Naive thymus-derived CD8-positive, alpha-beta T cell (primary cell): ENCODE results near the gene MUTYH. TPM values are rescaled to one million over a fixed set of nuclear protein-coding genes. Genes with fewer than 3 reads are reported as not detected.
A peak's percentile ranks its signal among the peaks of the same experiment; 100 is the strongest.

Experiments used
- ATAC-seq, 2 donors: fragments of 150-1000 bp; cut with Tn5 transposase in 1 of 2; sonication (Bioruptor Pico), chemical (Tn5 transposase) in 1 of 2; 1 replicate in 1 of 2; 2 replicates in 1 of 2; pipeline ENCODE4 v1.10.0; 2021; ENCODE audit warnings: mild to moderate bottlenecking in 2 of 2, moderate library complexity in 2 of 2
- POLR2A ChIA-PET: fragments of 350-600 bp; sonication (Branson Sonifier 250); formaldehyde crosslinking; loops from one replicate; lab custom pipeline; 2021; ENCODE audit warnings: antibody characterized with exemption; lab: Charles Lee
- DNase-seq, 10 donors: peaks; one replicate each; pipeline versions ENCODE4 v3.0.0 to v3.0.0-alpha.2; 2020 to 2022
- H3K27ac Mint-ChIP-seq, 10 donors: one replicate each; pipeline ENCODE4 v1.8.0; 2020 to 2022; ENCODE audit warnings: mild to moderate bottlenecking in 10 of 10, mixed read lengths in 10 of 10, moderate library complexity in 4 of 10, inconsistent platforms in 1 of 10
- H3K27me3 Mint-ChIP-seq, 5 donors: one replicate each; pipeline ENCODE4 v1.8.0; 2021 to 2022; ENCODE audit warnings: mixed read lengths in 5 of 5
- H3K36me3 Mint-ChIP-seq, 3 donors: one replicate each; pipeline ENCODE4 v1.8.0; 2020 to 2022; ENCODE audit warnings: mixed read lengths in 3 of 3, mild to moderate bottlenecking in 2 of 3, inconsistent platforms in 1 of 3
- H3K4me1 Mint-ChIP-seq, 4 donors: one replicate each; pipeline ENCODE4 v1.8.0; 2021 to 2022; ENCODE audit warnings: mixed read lengths in 4 of 4
- H3K4me3 Mint-ChIP-seq, 10 donors: one replicate each; pipeline ENCODE4 v1.8.0; 2020 to 2022; ENCODE audit warnings: mild to moderate bottlenecking in 10 of 10, mixed read lengths in 10 of 10, moderate library complexity in 6 of 10, inconsistent platforms in 1 of 10
- H3K9me3 Mint-ChIP-seq, 9 donors: one replicate each; pipeline ENCODE4 v1.8.0; 2020 to 2022; ENCODE audit warnings: mixed read lengths in 9 of 9, mild to moderate bottlenecking in 3 of 9, inconsistent platforms in 1 of 9, moderate library complexity in 1 of 9
- polyA plus RNA-seq, 3 donors: library from polyadenylated mRNA; unstranded; fragments of 300-500 nt; fragmentation: Illumina TruSeq; gene quantifications; one replicate each; pipeline ENCODE4 v1.2.3, GENCODE V29; 2021
- total RNA-seq, 8 experiments: library from RNA in 2 of 8; stranded (reverse) in 2 of 8; gene quantifications; one replicate each; pipeline ENCODE4 v1.2.3 and lab custom pipeline; 2021 to 2026

MUTYH gene
- total and polyA plus RNA-seq, 5 experiments from 2014 or later, result 21.8 to 79.7 (median 24.7) TPM

DNA sequence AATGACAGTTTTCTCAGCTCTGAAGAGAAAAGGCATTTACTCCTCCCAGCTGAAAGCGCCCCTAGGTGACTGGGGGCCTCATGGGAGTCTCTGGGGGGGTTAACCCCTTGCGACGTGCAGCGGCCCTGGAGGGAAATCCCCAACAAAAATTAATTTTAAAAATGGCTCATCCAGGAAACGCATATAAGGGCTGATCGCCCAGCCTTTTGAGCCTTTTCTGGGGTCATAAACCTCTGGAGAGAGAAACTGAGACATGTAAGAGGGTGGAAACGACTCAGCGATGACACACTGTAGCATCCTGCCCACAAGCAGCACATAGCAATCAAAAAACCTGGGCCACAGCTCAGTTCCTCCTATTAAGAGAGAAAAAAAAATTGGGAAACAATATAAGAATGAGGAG is 33.9 kb downstream of the MUTYH start:
- Mint-ChIP-seq H3K9me3 (no peaks in the 10 kb centered on the region), H3K27me3 (peaks cover 0 to 1% (median 0%) of the 10 kb centered on the region in 5 donors), H3K36me3 (no peaks in the 10 kb centered on the region), H3K4me3 (peak overlapping the region in 3 of 10 donors; percentile 50 to 59 (median 58)), H3K4me1 (peaks cover 5 to 33% (median 20%) of the 10 kb centered on the region in 4 donors), H3K27ac (peak overlapping the region in 7 of 10 donors; percentile 56 to 91 (median 71))
- no peak for DNase-seq
- ATAC-seq, result no peak
- POLR2A ChIA-PET, result interaction anchor here (0.7 to 4.8 kb wide), 3 partner anchors 17 to 575 kb away, joined by 3 to 85 read pairs (median 3); partner anchors contain the start of genes MUTYH and TOE1

- H3K27ac Mint-ChIP-seq, result peak overlapping the region in 8 of 10 donors; percentile 31 to 98 (median 92)
- DNase-seq, result no peak
- ATAC-seq, result no peak
- H3K9me3 Mint-ChIP-seq, result no peaks in the 10 kb centered on the region
- H3K27me3 Mint-ChIP-seq, result peaks cover 0 to 1% (median 0%) of the 10 kb centered on the region in 5 donors
- H3K4me3 Mint-ChIP-seq, result peak overlapping the region; percentile 36 to 96 (median 92)
- POLR2A ChIA-PET, result interaction anchor here (0.6 to 4.8 kb wide), 7 partner anchors 35 to 674 kb away, joined by 3 to 85 read pairs (median 5); partner anchors contain the start of genes BTBD19, CCDC163, MMACHC and MUTYH
- H3K36me3 Mint-ChIP-seq, result no peaks in the 10 kb centered on the region
- H3K4me1 Mint-ChIP-seq, result peaks cover 5 to 37% (median 20%) of the 10 kb centered on the region in 4 donors
Measured at GRCh38 chr1:45305231-45305630, 35.0 kb downstream of the MUTYH start.

GRCh38 chr1:45304311-45305081 is 35.7 kb downstream of the MUTYH start:
- peaks cover 5 to 37% (median 20%) of the 10 kb centered on the region in 4 donors for H3K4me1 Mint-ChIP-seq
- H3K4me3 Mint-ChIP-seq, result peak overlapping the region; percentile 88 to 96 (median 92)
- peak overlapping the region; percentile 91 to 98 (median 96) for H3K27ac Mint-ChIP-seq
- no peak for DNase-seq
- no peaks in the 10 kb centered on the region for H3K36me3 Mint-ChIP-seq
- no peaks in the 10 kb centered on the region for H3K9me3 Mint-ChIP-seq
- no peak for ATAC-seq
- POLR2A ChIA-PET, result interaction anchor here (0.6 to 5.7 kb wide), 19 partner anchors 19 to 673 kb away, joined by 3 to 112 read pairs (median 5); partner anchors contain the start of genes AKR1A1, BTBD19, CCDC163 and EIF2B3
- peaks cover 0 to 1% (median 0%) of the 10 kb centered on the region in 5 donors for H3K27me3 Mint-ChIP-seq

DNA sequence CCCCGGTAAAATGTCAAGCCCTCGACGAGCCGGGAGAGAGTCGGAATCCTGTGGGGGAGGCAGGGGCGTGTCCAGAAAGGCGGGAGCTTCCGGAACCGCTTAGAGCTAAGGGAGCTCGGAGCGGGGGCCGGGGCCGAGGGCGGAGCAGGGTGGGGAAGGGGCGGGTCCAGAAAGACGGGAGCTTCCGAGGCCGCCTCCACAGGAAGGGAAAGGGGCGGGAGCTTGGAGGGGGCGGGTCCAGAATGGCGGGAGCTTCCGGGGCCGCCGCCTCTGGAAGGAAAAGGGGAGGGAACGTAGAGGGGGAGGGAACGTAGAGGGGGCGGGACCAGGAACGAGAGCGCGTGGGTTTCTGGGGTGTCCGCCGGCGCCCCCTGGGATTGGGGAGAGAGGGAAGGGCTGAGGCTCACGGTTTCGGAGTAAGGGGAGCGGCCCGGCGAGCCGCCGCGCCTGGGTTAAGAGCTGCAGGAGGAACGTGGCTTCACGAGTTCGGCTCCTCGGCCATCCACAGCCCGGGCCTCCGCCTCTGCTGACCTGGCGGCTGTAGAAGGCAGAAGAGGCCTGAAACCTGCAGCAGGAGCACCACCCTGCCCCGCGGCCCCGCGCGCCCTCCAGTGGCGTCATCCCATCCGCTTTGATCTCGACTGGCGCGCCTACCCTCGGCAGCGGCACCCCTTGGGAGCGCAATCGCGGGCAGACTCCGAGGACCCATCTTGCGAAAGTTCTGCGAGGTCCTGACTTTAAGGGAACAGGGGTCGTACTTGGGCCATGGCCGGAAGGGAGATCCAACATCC is 36.5 kb downstream of the MUTYH start:
- ATAC-seq, result peak; percentile 83 to 86
- H3K9me3 Mint-ChIP-seq, result no peaks in the 10 kb centered on the region
- peak; percentile 86 to 98 (median 96) for DNase-seq
- H3K4me3 Mint-ChIP-seq, result peak overlapping the region; percentile 88 to 96 (median 92)
- H3K27ac Mint-ChIP-seq, result peak overlapping the region; percentile 91 to 98 (median 96)
- no peaks in the 10 kb centered on the region for H3K27me3 Mint-ChIP-seq
- no peaks in the 10 kb centered on the region for H3K36me3 Mint-ChIP-seq
- H3K4me1 Mint-ChIP-seq, result peaks cover 5 to 37% (median 20%) of the 10 kb centered on the region in 4 donors
- POLR2A ChIA-PET, result interaction anchor here (0.5 to 5.7 kb wide), 35 partner anchors 11 to 672 kb away, joined by 3 to 112 read pairs (median 5); partner anchors contain the start of genes AKR1A1, CCDC163, DYNLT4 and EIF2B3

DNA sequence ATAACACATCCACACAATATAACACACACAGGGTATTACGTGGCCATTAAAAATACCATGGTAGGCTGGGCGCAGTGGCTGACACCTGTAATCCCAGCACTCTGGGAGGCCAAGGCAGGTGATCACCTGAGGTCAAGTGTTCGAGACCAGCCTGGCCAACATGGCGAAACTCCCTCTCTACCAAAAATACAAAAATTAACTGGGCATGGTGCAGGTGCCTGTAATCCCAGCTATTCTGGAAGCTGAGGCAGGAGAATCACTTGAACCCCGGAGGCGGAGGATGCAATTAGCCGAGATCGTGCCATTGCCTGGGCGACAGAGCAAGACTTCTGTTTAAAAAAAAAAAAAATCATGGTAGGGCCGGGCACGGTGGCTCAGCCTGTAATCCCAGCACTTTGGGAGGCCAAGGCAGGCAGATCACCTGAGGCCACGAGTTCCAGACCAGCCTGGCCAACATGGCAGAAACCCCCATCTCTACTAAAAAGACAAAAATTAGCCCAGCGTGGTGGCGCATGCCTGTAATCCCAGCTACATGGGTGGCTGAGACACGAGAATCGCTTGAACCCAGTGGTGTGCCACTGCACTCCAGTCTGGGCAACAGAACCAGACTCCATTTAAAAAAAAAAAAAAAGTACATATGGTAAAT is 37.6 kb downstream of the MUTYH start:
- no peaks in the 10 kb centered on the region for H3K27me3 Mint-ChIP-seq
- no peak for DNase-seq
- no peaks in the 10 kb centered on the region for H3K36me3 Mint-ChIP-seq
- H3K4me1 Mint-ChIP-seq, result peaks cover 5 to 37% (median 20%) of the 10 kb centered on the region in 4 donors
- H3K4me3 Mint-ChIP-seq, result peak overlapping the region; percentile 46 to 95 (median 90)
- POLR2A ChIA-PET, result interaction anchor here (0.9 to 5.7 kb wide), 21 partner anchors 10 to 671 kb away, joined by 3 to 112 read pairs (median 8); partner anchors contain the start of genes AKR1A1, CCDC163, EIF2B3 and GPBP1L1
- H3K9me3 Mint-ChIP-seq, result no peaks in the 10 kb centered on the region
- no peak for ATAC-seq
- H3K27ac Mint-ChIP-seq, result peak overlapping the region in 9 of 10 donors; percentile 16 to 91 (median 68)

GRCh38 chr1:45300669-45300997 is 39.6 kb downstream of the MUTYH start:
- no peak for DNase-seq
- Mint-ChIP-seq H3K27me3 (no peaks in the 10 kb centered on the region), H3K9me3 (no peaks in the 10 kb centered on the region), H3K36me3 (peaks cover 0 to 2% (median 0%) of the 10 kb centered on the region in 3 donors), H3K4me1 (peaks cover 5 to 28% (median 19%) of the 10 kb centered on the region in 4 donors), H3K27ac (no peak overlapping the region), H3K4me3 (peak overlapping the region in 3 of 10 donors; percentile 26 to 37 (median 29))
- POLR2A ChIA-PET, result interaction anchor here (0.7 to 5.7 kb wide), 5 partner anchors 39 to 572 kb away, joined by 3 to 112 read pairs (median 4); partner anchors contain the start of genes HECTD3 and UROD
- no peak for ATAC-seq

GRCh38 chr1:45299981-45300668 is 40.1 kb downstream of the MUTYH start:
- peak in 8 of 10 donors; percentile 16 to 68 (median 52) for DNase-seq
- no peaks in the 10 kb centered on the region for H3K9me3 Mint-ChIP-seq
- POLR2A ChIA-PET, result interaction anchor here (0.9 to 5.7 kb wide), 3 partner anchors 281 to 480 kb away, joined by 3 to 112 read pairs (median 4); partner anchors contain the start of genes HECTD3 and UROD
- peak in 1 of 2 donors; percentile 11 for ATAC-seq
- no peak overlapping the region for H3K27ac Mint-ChIP-seq
- H3K27me3 Mint-ChIP-seq, result no peaks in the 10 kb centered on the region
- H3K36me3 Mint-ChIP-seq, result peaks cover 0 to 2% (median 0%) of the 10 kb centered on the region in 3 donors
- peaks cover 4 to 25% (median 15%) of the 10 kb centered on the region in 4 donors for H3K4me1 Mint-ChIP-seq
- H3K4me3 Mint-ChIP-seq, result peak overlapping the region in 4 of 10 donors; percentile 6 to 37 (median 28)

GRCh38 chr1:45299296-45299695 is 40.9 kb downstream of the MUTYH start:
- Mint-ChIP-seq H3K4me3 (no peak overlapping the region), H3K9me3 (no peaks in the 10 kb centered on the region), H3K4me1 (peaks cover 2 to 17% (median 7%) of the 10 kb centered on the region in 4 donors), H3K27ac (no peak overlapping the region), H3K36me3 (peaks cover 0 to 2% (median 0%) of the 10 kb centered on the region in 3 donors), H3K27me3 (no peaks in the 10 kb centered on the region)
- POLR2A ChIA-PET, result interaction anchor here (0.6 to 5.7 kb wide), 2 partner anchors 286 to 340 kb away, joined by 3 to 112 read pairs; partner anchors contain the start of genes HECTD3 and UROD
- no peak for DNase-seq
- no peak for ATAC-seq

DNA sequence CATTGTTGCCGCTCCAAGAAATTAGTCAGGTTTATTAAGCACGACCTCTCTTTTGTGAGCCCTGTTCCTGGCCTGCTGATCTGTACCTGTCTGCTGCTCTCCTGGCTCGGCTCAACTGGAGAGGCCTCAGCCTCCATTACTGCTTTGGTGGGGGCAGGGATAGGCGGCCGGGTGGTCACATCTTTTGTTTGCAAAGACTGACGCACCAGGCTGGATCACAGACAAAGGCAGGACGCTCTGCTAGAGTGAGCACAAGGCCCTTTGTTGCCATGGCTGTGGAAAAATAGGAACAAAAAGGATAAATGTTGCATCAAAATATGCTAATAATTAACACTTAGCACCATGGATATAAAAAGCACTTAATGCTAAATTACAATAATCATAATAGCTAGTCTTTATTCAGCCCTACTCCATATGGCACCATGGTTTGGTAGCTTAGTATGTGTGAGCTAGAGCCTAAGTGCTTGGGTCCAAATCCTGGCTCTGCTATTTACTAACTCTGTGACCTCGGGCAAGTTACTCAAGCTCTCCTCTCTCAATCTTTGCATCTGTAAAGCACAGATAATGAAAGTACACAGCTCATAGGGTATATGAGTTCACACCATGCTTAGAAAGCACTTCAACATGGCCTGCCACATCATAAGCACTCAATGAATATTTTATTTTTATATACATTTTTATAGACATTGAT is 42.4 kb downstream of the MUTYH start:
- peaks cover 0 to 10% (median 2%) of the 10 kb centered on the region in 4 donors for H3K4me1 Mint-ChIP-seq
- H3K36me3 Mint-ChIP-seq, result peaks cover 0 to 2% (median 0%) of the 10 kb centered on the region in 3 donors
- POLR2A ChIA-PET, result no interaction called here
- ATAC-seq (no peak), DNase-seq (no peak)
- peak overlapping the region in 1 of 10 donors; percentile 12 for H3K27ac Mint-ChIP-seq
- H3K9me3 Mint-ChIP-seq, result no peaks in the 10 kb centered on the region
- no peaks in the 10 kb centered on the region for H3K27me3 Mint-ChIP-seq
- no peak overlapping the region for H3K4me3 Mint-ChIP-seq

GRCh38 chr1:45291716-45292115 is 48.5 kb downstream of the MUTYH start:
- POLR2A ChIA-PET, result interaction anchor here (0.7 kb wide), 1 partner anchor 179 kb away, joined by 5 read pairs; no protein-coding TSS in a partner anchor
- Mint-ChIP-seq H3K9me3 (no peaks in the 10 kb centered on the region), H3K36me3 (peaks cover 0 to 2% (median 0%) of the 10 kb centered on the region in 3 donors), H3K27me3 (peaks cover 0 to 3% (median 0%) of the 10 kb centered on the region in 5 donors), H3K4me1 (peaks cover 0 to 2% (median 0%) of the 10 kb centered on the region in 4 donors), H3K27ac (no peak overlapping the region), H3K4me3 (no peak overlapping the region)
- ATAC-seq (no peak), DNase-seq (no peak)
